WI38 (cell line): ENCODE measurements around the gene GRN.

ENCODE experiments used
- H3K4me3 ChIP-seq: 2 replicates; pipeline ENCODE4 v1.5.1; 2011; ENCODE audit warnings: low read depth, mild to moderate bottlenecking, control low read depth, low read length
- TF ChIP-seq, protein P1 (sequence below): IDR thresholded peaks from 2 replicates; pipeline ENCODE4 v1.5.1; 2012; ENCODE audit warnings: low read depth, mild to moderate bottlenecking, control low read depth, low read length

Gene GRN

GRCh38 chr17:44310188-44310587 lies 34.9 kb upstream of the GRN start:
- TF ChIP-seq, protein P1, sequence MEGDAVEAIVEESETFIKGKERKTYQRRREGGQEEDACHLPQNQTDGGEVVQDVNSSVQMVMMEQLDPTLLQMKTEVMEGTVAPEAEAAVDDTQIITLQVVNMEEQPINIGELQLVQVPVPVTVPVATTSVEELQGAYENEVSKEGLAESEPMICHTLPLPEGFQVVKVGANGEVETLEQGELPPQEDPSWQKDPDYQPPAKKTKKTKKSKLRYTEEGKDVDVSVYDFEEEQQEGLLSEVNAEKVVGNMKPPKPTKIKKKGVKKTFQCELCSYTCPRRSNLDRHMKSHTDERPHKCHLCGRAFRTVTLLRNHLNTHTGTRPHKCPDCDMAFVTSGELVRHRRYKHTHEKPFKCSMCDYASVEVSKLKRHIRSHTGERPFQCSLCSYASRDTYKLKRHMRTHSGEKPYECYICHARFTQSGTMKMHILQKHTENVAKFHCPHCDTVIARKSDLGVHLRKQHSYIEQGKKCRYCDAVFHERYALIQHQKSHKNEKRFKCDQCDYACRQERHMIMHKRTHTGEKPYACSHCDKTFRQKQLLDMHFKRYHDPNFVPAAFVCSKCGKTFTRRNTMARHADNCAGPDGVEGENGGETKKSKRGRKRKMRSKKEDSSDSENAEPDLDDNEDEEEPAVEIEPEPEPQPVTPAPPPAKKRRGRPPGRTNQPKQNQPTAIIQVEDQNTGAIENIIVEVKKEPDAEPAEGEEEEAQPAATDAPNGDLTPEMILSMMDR: no peak
- H3K4me3 ChIP-seq: no peak overlapping the region

- TF ChIP-seq, protein P1: no peak
- H3K4me3 ChIP-seq: no peak overlapping the region
These were observed 34.3 kb upstream of the GRN start for GRCh38 chr17:44310609-44311376.

DNA sequence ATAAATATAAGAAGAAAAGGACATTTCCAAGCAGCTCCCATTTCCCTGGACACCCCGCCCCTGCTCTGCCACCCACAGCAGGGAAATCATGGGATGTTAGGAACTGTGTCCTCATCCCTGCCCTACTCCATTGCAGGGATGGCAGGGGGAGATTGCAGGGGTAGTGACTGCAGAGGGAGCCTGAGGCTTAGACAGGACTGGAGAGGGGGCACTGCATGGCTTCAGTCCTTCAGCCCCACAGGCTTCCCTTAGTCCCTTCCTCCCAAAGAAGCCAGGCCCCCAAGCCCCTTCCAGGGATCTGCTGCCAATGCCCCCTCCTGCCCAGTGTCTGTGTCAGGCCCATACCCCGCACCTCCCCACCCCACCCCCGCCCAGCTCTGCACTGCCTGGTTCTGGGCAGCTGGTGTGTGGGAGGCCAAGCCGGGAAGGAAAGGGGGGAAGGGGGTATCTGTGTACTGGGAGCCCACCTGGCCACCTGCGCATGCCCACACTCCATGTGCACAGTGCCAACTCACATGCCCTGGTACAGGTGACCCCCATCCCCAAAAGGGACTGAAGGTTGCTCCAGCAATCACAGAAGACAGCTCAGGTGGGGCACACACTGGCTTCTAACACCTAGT lies 33.4 kb upstream of the GRN start:
- H3K4me3 ChIP-seq: no peak overlapping the region
- TF ChIP-seq, protein P1: no peak

GRCh38 chr17:44312396-44313104 lies 32.6 kb upstream of the GRN start:
- TF ChIP-seq, protein P1: no peak
- H3K4me3 ChIP-seq: no peak overlapping the region

GRCh38 chr17:44314031-44314430 lies 31.1 kb upstream of the GRN start:
- TF ChIP-seq, protein P1: no peak
- no peak overlapping the region for H3K4me3 ChIP-seq

- H3K4me3 ChIP-seq: no peak overlapping the region
- TF ChIP-seq, protein P1: no peak
These were observed 30.6 kb upstream of the GRN start for GRCh38 chr17:44314524-44314868.
